IgD-negative memory B cell (primary cell): ENCODE data around the gene F5. TPM values are rescaled to one million over a fixed set of nuclear protein-coding genes. Genes with fewer than 3 reads are reported as not detected.

Source experiments
- H3K27ac Mint-ChIP-seq, 3 donors: one replicate each; pipeline ENCODE4 v1.8.0; 2020 to 2022; ENCODE audit warnings: mild to moderate bottlenecking in 3 of 3, mixed read lengths in 3 of 3, moderate library complexity in 1 of 3
- H3K27me3 Mint-ChIP-seq: one replicate; pipeline ENCODE4 v1.8.0; 2021; ENCODE audit warnings: mixed read lengths
- H3K36me3 Mint-ChIP-seq: one replicate; pipeline ENCODE4 v1.8.0; 2020; ENCODE audit warnings: mild to moderate bottlenecking, mixed read lengths
- H3K4me1 Mint-ChIP-seq, 3 donors: one replicate each; pipeline ENCODE4 v1.8.0; 2020 to 2022; ENCODE audit warnings: mixed read lengths in 3 of 3, mild to moderate bottlenecking in 1 of 3
- H3K4me3 Mint-ChIP-seq, 4 donors: one replicate each; pipeline ENCODE4 v1.8.0; 2020 to 2022; ENCODE audit warnings: mild to moderate bottlenecking in 4 of 4, mixed read lengths in 4 of 4, moderate library complexity in 3 of 4
- H3K9me3 Mint-ChIP-seq, 3 donors: one replicate each; pipeline ENCODE4 v1.8.0; 2020 to 2021; ENCODE audit warnings: mixed read lengths in 3 of 3, mild to moderate bottlenecking in 1 of 3
- polyA plus RNA-seq: library from polyadenylated mRNA; unstranded; fragments of 300-500 nt; fragmentation: Illumina TruSeq; gene quantifications from one replicate; pipeline ENCODE4 v1.2.3, GENCODE V29; 2021

F5 gene
- polyA plus RNA-seq, 1 donor from 2014 or later, result 0.51 TPM

DNA sequence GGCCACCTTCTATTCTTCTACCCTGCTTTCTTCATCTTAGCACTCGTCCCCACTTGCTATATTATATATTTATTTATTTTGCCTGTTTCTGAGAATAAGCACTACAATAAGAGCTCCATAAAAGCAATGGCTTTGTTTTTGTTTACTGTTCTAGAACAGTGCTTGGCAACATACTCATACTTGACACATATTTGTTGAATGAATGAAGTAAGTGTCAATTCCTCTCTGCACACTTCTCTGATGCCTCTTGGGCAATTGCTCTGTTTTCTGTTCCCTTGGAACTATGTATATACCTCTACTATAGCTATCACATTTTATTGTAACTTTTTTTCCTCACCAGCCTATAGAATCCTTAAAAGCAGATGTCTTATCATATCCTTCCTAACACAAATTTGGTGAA, 93.0 kb downstream of the F5 start:
- Mint-ChIP-seq H3K27me3 (peaks cover 9% of the 10 kb centered on the region), H3K36me3 (no peaks in the 10 kb centered on the region), H3K9me3 (peaks cover 0 to 2% (median under 1%) of the 10 kb centered on the region in 3 donors)

DNA sequence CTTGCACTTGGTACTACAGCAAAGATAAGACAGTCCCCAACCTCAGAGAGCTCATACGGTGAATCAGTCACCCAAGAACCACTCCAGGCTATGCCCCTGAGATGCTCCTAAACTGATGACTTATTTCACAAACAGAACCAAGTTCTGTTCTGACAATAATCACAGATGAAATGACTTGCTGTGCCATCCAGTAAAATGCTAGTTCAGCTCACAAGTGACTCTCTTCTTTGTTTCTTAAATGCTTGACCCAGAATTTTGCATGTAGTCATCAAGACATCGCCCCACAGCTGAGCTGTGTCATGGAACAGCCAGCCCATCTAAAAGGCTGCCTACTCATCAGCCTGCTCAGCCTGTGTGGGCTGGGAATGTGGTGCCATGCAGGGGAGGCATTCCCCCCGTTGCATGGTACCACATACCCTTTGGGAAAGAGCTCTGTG, 94.4 kb downstream of the F5 start:
- Mint-ChIP-seq H3K4me3 (no peak overlapping the region), H3K4me1 (peaks cover 0 to 5% (median 0%) of the 10 kb centered on the region in 3 donors), H3K36me3 (no peaks in the 10 kb centered on the region), H3K27me3 (peaks cover 5% of the 10 kb centered on the region), H3K9me3 (no peaks in the 10 kb centered on the region), H3K27ac (no peak overlapping the region)

More for the DNA sequence above, 93.0 kb downstream of the F5 start:
- no peaks in the 10 kb centered on the region for H3K4me1 Mint-ChIP-seq
- no peak overlapping the region for H3K27ac Mint-ChIP-seq
- H3K4me3 Mint-ChIP-seq, result no peak overlapping the region

DNA sequence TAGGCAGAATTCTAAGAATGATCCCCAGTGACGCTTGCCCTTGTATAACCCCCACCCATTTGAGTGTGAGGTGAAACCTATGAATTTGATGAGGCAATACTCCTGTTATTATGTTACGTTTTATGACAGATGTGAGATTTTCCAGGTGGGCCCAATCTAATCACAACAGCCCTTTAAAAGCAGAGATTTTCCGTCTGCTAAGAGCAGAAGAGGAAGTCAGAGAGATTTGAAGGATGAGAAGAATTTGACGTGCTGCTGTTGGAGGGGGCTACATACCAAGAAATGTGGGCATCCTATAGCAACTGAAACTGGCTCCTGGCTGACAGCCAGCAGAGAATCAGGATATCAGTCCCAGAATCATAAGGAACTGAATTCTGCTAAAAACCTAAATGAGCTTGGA, 98.1 kb downstream of the F5 start:
- peaks cover 10 to 30% (median 13%) of the 10 kb centered on the region in 3 donors for H3K4me1 Mint-ChIP-seq
- no peak overlapping the region for H3K27ac Mint-ChIP-seq
- no peaks in the 10 kb centered on the region for H3K36me3 Mint-ChIP-seq
- H3K27me3 Mint-ChIP-seq, result peaks cover 4% of the 10 kb centered on the region
- H3K9me3 Mint-ChIP-seq, result no peaks in the 10 kb centered on the region
- H3K4me3 Mint-ChIP-seq, result peak overlapping the region in 1 of 4 donors; percentile 38

DNA sequence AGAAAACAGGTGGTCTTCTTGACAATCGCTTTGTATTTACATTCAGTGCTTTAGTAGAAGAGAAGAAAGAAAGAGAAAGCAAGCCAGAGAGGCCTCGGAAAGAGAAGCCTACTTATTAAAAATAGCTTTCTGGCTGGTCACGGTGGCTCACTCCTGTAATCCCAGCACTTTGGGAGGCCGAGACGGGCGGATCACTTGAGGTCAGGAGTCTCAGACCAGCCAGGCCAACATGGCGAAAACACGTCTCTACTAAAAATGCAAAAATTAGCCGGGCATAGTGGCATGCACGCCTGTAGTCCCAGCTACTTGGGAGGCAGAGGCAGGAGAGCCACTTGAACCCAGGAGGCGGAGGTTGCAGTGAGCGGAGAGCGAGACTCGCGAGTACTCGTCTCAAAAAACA, 98.7 kb downstream of the F5 start:
- H3K4me3 Mint-ChIP-seq, result peak overlapping the region in 1 of 4 donors; percentile 38
- no peak overlapping the region for H3K27ac Mint-ChIP-seq
- no peaks in the 10 kb centered on the region for H3K36me3 Mint-ChIP-seq
- H3K27me3 Mint-ChIP-seq, result peaks cover 4% of the 10 kb centered on the region
- H3K4me1 Mint-ChIP-seq, result peaks cover 10 to 31% (median 13%) of the 10 kb centered on the region in 3 donors
- no peaks in the 10 kb centered on the region for H3K9me3 Mint-ChIP-seq

DNA sequence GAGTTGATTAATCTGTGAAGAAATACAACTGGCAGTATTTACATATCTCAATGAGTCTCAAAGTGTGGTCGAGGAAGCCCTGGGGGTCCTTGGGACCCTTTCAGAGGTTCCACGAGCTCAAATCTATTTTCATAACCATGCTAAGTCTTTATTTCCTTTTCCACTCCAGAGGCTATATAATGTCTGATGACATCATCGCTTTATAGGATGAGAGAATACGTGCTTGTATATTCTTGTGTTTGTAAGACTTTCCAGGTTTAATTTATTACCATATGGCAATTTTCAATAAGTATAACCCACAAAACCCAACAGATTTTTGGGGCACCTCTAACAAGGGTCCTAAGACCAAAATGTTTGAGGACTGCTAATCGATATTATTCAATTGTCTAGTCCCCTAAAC, 99.1 kb downstream of the F5 start:
- Mint-ChIP-seq H3K27me3 (peaks cover 2% of the 10 kb centered on the region), H3K4me1 (peaks cover 10 to 32% (median 13%) of the 10 kb centered on the region in 3 donors), H3K27ac (peak overlapping the region in 1 of 3 donors; percentile 24), H3K36me3 (no peaks in the 10 kb centered on the region), H3K9me3 (no peaks in the 10 kb centered on the region), H3K4me3 (peak overlapping the region; percentile 19 to 95 (median 60))

DNA sequence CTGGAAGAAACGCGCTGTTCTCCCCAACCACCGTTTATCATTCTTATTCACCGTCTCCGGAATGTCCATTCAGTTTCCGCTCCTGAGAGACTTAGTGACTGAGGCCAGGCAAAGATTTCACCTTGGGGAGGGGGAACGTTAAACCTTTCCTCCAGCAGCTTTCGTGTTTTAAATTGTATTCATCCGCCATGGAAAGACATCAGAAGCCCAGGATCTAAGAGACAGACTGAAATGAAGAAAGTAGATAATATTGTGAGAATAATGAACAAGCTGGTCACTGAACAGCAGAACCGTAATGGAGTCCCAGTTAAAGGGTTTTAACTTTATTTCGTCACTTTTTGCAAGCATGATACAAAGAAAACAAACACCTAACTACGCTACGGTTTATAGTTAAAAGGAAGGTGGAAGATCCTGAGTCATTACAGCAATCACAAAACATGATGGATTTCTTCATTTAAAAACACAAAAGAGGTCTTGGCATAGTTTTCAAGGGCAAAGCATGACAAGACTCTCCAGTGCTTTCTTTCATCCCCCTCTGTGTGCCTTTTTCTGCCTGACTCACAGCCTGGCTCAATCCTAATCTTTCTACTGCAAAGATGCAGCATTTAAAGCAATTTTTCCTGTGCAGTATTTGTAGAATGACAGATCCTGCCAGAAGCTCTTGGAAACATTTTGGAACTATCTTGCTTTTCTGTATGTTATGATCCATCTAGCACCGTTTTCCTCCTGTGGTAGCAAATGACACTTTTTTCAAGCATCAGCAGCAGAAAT, 99.8 kb downstream of the F5 start:
- Mint-ChIP-seq H3K27me3 (peaks cover 2% of the 10 kb centered on the region), H3K36me3 (no peaks in the 10 kb centered on the region), H3K4me3 (peak overlapping the region; percentile 91 to 97 (median 95)), H3K4me1 (peaks cover 10 to 32% (median 13%) of the 10 kb centered on the region in 3 donors), H3K9me3 (no peaks in the 10 kb centered on the region), H3K27ac (peak overlapping the region; percentile 72 to 94 (median 84))

DNA sequence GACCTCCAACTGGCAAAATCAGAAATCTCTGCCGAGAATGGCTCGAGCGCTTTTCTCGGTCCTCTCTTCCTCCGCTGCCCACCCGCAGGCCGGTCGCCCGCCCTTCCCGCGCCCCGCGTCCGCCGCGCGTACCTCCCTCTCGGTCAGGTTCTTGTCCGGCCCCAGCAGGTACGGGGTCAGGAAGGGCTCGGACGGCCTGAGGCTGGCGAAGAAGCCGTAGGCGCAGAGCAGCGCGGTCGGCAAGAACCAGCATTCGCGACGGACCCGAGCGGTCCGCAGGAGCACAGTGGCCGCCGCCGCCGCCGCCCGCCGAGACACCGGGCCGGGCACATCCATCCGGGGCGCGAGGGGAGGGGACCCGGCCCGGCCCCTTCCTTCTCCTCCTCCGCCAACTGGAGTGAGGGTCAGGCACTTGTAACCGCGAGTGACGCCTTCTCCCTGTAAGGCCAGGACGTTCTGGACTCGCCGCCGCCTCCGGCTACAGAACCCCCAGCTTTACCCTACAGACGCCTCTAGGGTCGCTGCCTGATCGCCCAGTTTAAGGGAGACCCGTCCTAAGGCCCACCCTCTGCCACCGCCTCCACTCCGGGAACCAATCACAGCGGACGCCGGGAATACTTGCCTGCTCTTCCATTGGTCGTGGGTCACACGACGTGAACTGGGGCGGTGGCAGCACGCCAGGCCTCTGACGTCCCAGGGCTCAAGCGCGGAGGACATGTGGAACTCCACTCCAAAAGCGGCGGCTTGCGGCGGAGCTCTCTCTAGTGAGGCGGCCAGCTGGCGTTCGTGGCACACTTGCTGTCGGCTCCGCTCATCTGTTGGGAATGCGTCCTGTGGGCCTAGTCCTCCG, 100.6 kb downstream of the F5 start, which contains the start of gene SLC19A2:
TSS of gene SLC19A2 (minus strand) at position 514 of the 850 bp plus-strand sequence. CDS start at position 336, 178 bp downstream.
- H3K4me3 Mint-ChIP-seq, result peak within 1 kb of the TSS; percentile 91 to 97 (median 95)
- H3K27ac Mint-ChIP-seq, result peak within 1 kb of the TSS; percentile 72 to 94 (median 84)
- H3K36me3 Mint-ChIP-seq, result no peaks in the 10 kb centered on the region
- H3K27me3 Mint-ChIP-seq, result peaks cover 2% of the 10 kb centered on the region
- H3K4me1 Mint-ChIP-seq, result peaks cover 10 to 32% (median 13%) of the 10 kb centered on the region in 3 donors
- H3K9me3 Mint-ChIP-seq, result no peaks in the 10 kb centered on the region

DNA sequence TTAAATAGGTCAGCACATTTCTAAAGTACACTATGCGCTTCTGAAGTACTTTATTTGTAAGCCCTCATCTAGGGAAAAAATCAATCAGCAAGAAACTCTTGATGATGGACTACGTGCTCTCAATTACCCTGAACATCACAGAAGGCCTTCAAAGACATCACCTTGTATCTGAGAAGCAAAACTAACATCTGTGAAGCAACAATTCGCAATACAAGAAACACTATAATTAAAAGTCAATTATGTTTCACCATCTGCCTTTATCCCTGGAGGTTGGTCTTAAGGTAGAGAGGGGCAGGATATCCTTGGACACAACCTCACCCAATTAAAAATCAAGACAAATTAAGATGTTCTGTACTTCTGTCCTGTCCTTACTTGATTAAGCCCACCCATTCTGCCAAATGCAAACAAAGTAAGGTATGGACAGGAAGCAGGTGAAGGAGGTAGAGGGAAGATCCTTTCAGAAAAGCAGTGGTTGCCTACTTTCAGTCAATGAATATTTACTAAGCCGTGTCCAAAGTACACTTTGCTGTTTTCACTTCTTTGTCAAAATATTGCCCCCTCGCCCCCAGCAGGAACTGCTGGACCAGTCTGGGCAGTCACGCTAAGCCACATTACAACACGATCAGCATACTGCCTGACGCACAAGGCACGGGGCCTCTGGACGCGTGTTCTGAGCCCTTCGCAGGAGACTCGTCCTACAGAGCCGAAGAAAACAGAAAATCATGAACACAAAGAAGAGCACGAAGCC, 101.4 kb downstream of the F5 start:
- Mint-ChIP-seq H3K27me3 (peaks cover 2% of the 10 kb centered on the region), H3K27ac (peak overlapping the region; percentile 72 to 84 (median 81)), H3K36me3 (no peaks in the 10 kb centered on the region), H3K4me1 (peaks cover 10 to 33% (median 13%) of the 10 kb centered on the region in 3 donors), H3K9me3 (no peaks in the 10 kb centered on the region), H3K4me3 (peak overlapping the region; percentile 91 to 97 (median 95))

DNA sequence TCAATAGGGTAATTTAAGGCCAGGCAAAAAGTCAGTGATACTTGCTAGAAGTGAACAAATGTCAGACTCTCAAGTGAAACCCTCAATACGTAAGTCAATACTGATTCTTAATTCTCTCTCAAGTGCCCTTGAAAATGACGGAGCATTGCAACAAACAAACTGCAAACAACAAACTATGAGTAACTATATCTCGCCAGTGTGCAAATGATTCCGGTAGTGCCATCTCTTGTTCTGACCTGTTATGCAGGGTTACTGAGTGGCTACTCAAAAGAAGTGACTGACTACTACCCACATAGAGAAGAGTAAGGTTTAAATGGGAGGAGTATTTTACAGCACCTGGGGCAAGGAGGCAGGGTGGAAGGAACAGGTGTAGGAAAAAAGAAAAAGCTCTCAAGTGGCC, 102.2 kb downstream of the F5 start:
- peaks cover 10 to 33% (median 13%) of the 10 kb centered on the region in 3 donors for H3K4me1 Mint-ChIP-seq
- no peaks in the 10 kb centered on the region for H3K9me3 Mint-ChIP-seq
- H3K27me3 Mint-ChIP-seq, result no peaks in the 10 kb centered on the region
- peak overlapping the region in 1 of 3 donors; percentile 5 for H3K27ac Mint-ChIP-seq
- peak overlapping the region; percentile 14 to 95 (median 93) for H3K4me3 Mint-ChIP-seq
- H3K36me3 Mint-ChIP-seq, result no peaks in the 10 kb centered on the region

DNA sequence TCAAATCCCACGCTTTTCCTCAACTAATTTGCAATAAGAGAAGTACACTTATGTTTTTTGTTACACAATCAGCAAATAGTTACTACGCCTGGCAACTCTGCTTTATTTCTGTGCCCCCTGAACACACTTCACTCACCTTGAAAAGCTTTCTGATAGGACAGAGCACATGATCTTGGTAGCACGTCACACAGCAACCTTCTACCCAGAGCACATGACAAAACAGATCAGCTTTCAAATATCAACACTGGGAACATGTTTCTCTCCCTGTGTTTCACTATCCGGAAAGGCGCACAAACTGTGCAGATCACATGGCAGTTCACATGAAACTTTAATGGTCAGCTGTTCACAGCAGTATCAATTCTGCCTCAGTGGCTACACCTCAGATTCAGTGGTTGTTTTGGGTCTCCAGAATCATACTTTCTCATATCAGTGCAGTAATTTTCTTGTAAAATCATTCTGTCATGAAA, 102.7 kb downstream of the F5 start:
- H3K27ac Mint-ChIP-seq, result no peak overlapping the region
- H3K9me3 Mint-ChIP-seq, result no peaks in the 10 kb centered on the region
- no peaks in the 10 kb centered on the region for H3K27me3 Mint-ChIP-seq
- H3K4me3 Mint-ChIP-seq, result peak overlapping the region in 2 of 4 donors; percentile 14 to 91
- no peaks in the 10 kb centered on the region for H3K36me3 Mint-ChIP-seq
- peaks cover 10 to 35% (median 13%) of the 10 kb centered on the region in 3 donors for H3K4me1 Mint-ChIP-seq

DNA sequence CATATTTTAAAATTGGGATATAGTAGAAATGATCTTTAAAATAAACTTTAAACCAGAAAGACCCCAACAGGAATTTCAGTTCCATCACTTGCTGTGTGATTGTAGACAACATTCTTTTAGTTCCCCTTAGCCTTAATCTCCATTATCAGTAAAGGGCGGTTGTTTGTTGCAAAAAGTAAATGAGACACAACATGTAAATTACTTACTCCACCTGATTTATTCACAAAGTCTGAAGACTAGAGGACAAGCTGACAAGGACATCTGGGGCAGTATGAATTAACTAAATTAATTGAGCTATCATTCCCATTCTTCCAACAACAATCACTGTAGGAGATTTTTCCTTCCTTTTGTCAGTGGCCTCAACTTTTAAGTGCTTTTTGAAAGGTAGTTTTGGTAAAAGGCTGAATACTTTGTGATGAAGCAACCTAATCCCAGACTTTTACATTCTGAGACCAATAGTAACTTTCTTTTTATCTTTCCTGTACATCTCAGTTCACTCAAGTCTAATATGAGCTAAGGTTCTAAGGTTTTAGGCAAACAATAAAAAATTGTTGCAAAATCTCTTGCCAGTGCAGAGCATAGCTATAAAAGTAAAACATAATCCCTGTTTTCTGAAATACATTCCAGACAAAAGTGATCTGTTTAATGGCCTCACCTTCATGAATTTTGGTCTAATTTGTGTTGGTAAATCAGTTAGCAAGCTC, 106.8 kb downstream of the F5 start:
- peaks cover under 1 to 17% (median 5%) of the 10 kb centered on the region in 3 donors for H3K4me1 Mint-ChIP-seq
- H3K9me3 Mint-ChIP-seq, result no peaks in the 10 kb centered on the region
- H3K27me3 Mint-ChIP-seq, result no peaks in the 10 kb centered on the region
- no peaks in the 10 kb centered on the region for H3K36me3 Mint-ChIP-seq
- H3K27ac Mint-ChIP-seq, result no peak overlapping the region
- H3K4me3 Mint-ChIP-seq, result no peak overlapping the region

DNA sequence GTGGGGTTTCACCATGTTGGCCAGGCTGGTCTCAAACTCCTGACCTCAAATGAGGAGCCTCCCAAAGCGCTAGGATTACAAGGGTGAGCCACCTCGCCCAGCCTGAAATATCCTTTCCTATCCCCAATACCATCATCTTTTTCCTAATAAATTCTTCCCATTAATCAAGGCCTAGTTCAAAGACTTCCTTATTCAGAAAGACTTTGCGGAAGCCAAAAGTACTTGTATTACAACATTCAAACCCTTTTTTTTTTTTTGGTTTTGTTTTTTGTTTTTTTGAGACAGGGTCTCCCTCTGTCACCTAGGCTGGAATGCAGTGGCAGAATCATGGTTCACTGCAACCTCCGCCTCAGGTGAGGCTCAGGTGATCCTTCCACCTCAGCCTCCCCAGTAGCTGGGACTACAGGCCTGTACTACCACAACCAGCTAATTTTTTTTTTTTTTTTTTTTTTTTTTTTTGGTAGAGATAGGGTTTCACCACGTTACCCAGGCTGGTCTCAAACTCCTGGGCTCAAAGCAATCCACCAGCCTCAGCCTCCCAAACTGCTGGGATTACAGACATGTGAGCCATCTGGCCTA, 108.1 kb downstream of the F5 start:
- no peak overlapping the region for H3K4me3 Mint-ChIP-seq
- H3K9me3 Mint-ChIP-seq, result no peaks in the 10 kb centered on the region
- peaks cover 0 to 5% (median 0%) of the 10 kb centered on the region in 3 donors for H3K4me1 Mint-ChIP-seq
- H3K27me3 Mint-ChIP-seq, result no peaks in the 10 kb centered on the region
- H3K27ac Mint-ChIP-seq, result no peak overlapping the region
- no peaks in the 10 kb centered on the region for H3K36me3 Mint-ChIP-seq

DNA sequence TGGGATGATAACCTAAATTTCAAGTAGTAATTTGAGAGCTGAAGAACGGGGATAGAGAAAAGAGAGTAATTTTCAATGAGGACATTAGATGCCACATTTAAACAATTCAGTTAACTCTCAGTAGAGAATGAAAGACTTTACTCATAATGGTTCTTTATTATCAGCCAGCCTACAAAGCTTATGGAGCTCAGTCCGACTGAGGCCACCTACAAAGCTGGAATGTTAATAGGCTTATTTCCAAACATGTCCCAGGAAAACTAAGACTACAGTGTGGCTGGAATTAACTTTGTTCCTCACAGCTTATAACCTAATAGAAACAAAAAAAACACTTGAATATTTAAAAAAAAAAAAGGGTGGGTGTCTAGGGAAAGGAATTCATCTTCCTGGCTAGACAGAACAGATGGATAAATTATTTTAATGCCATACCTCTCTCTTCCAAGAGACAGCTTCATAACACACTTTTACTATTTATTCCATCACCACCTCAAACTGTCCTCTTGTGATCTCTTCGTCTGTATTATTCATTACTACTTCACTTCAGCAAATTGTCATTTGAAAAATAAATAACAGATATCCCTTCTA, 110.4 kb downstream of the F5 start:
- H3K4me1 Mint-ChIP-seq, result peaks cover 0 to 3% (median 0%) of the 10 kb centered on the region in 3 donors
- H3K4me3 Mint-ChIP-seq, result no peak overlapping the region
- no peak overlapping the region for H3K27ac Mint-ChIP-seq
- no peaks in the 10 kb centered on the region for H3K36me3 Mint-ChIP-seq
- H3K9me3 Mint-ChIP-seq, result no peaks in the 10 kb centered on the region
- no peaks in the 10 kb centered on the region for H3K27me3 Mint-ChIP-seq
